ENCODE measurements around the gene SCRT2.

Gene SCRT2

GRCh38 chr20:709423-709822 is 33.8 kb upstream of the SCRT2 start:
- no peak for TF ChIP-seq CTCF (IDR thresholded peaks at IDR 0.05; ENCODE audit: insufficient read depth, low read depth, low read length, missing control alignments)
- no peak overlapping the region for H3K4me3 ChIP-seq (ENCODE audit: low read depth, low read length)
- DNase-seq (ENCODE audit: low read depth), result no peak

- TF ChIP-seq CTCF (IDR thresholded peaks at IDR 0.05; ENCODE audit: insufficient read depth, low read depth, low read length, missing control alignments), result no peak
- DNase-seq (ENCODE audit: low read depth), result no peak
- H3K4me3 ChIP-seq (ENCODE audit: low read depth, low read length), result no peak overlapping the region
Measured at GRCh38 chr20:708956-709355, 33.4 kb upstream of the SCRT2 start.

GRCh38 chr20:707451-708110 is 32.0 kb upstream of the SCRT2 start:
- TF ChIP-seq CTCF (IDR thresholded peaks at IDR 0.05; ENCODE audit: insufficient read depth, low read depth, low read length, missing control alignments), result no peak
- no peak overlapping the region for H3K4me3 ChIP-seq (ENCODE audit: low read depth, low read length)
- DNase-seq (ENCODE audit: low read depth), result no peak

- TF ChIP-seq CTCF (IDR thresholded peaks at IDR 0.05; ENCODE audit: insufficient read depth, low read depth, low read length, missing control alignments), result no peak
- DNase-seq (ENCODE audit: low read depth), result no peak
- H3K4me3 ChIP-seq (ENCODE audit: low read depth, low read length), result no peak overlapping the region
Measured at GRCh38 chr20:706366-706885, 30.8 kb upstream of the SCRT2 start.

GRCh38 chr20:704726-705125 is 29.1 kb upstream of the SCRT2 start:
- H3K4me3 ChIP-seq (ENCODE audit: low read depth, low read length), result no peak overlapping the region
- DNase-seq (ENCODE audit: low read depth), result no peak
- no peak for TF ChIP-seq CTCF (IDR thresholded peaks at IDR 0.05; ENCODE audit: insufficient read depth, low read depth, low read length, missing control alignments)

- no peak for TF ChIP-seq CTCF (IDR thresholded peaks at IDR 0.05; ENCODE audit: insufficient read depth, low read depth, low read length, missing control alignments)
- H3K4me3 ChIP-seq (ENCODE audit: low read depth, low read length), result no peak overlapping the region
- no peak for DNase-seq (ENCODE audit: low read depth)
Measured at GRCh38 chr20:703426-703825, 27.8 kb upstream of the SCRT2 start.

GRCh38 chr20:703006-703405 is 27.4 kb upstream of the SCRT2 start:
- H3K4me3 ChIP-seq (ENCODE audit: low read depth, low read length), result no peak overlapping the region
- DNase-seq (ENCODE audit: low read depth), result no peak
- TF ChIP-seq CTCF (IDR thresholded peaks at IDR 0.05; ENCODE audit: insufficient read depth, low read depth, low read length, missing control alignments), result no peak

All from GM12865 (cell line).